ENCODE data around the gene OR9I1. TPM values are rescaled to one million over a fixed set of nuclear protein-coding genes. Genes with fewer than 3 reads are reported as not detected.

Gene OR9I1, protein sequence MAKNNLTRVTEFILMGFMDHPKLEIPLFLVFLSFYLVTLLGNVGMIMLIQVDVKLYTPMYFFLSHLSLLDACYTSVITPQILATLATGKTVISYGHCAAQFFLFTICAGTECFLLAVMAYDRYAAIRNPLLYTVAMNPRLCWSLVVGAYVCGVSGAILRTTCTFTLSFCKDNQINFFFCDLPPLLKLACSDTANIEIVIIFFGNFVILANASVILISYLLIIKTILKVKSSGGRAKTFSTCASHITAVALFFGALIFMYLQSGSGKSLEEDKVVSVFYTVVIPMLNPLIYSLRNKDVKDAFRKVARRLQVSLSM
- not detected for total RNA-seq

DNA sequence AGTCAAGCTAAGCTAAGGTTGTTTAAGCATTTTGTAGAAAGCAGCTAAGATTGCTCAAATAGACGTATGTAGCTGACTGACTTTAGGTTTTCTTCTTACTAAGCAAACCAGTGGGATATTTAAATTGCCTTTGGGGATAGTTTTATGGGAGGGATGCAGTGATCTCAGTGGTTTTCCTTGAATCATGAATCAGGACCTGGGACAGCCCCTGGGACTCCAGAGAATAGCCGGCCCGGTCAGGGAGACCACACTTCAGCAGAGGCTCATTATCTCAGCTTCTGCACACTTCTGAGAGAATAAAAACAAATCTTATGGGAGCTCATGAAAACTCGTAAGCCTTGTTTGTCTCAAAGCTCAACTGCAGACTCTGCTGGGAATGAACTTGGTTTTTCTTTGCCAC lies at the start of gene OR9I1:
Gene OR9I1 (minus strand): TSS at position 62 of the 400 bp plus-strand sequence. CDS start 6,086 bp downstream, outside the sequence.

Other genes with a start within 250 kb of the OR9I1 start
- gene OR9Q1, start 101.6 kb downstream of the OR9I1 start, total RNA-seq, result not detected
- gene OR6Q1, start 94.6 kb downstream of the OR9I1 start, total RNA-seq, result not detected
- not detected for gene OR9Q2, start 63.5 kb upstream of the OR9I1 start, total RNA-seq
- gene OR1S2, start 78.6 kb upstream of the OR9I1 start, total RNA-seq, result not detected
- gene OR1S1, start 87.2 kb upstream of the OR9I1 start, total RNA-seq, result not detected
- not detected for gene OR10Q1, start 103.4 kb upstream of the OR9I1 start, total RNA-seq
- not detected for gene OR10W1, start 142.7 kb upstream of the OR9I1 start, total RNA-seq
- gene OR5B17, start 233.5 kb upstream of the OR9I1 start, total RNA-seq, result not detected